Stimulated activated naive B cell treated with anti-CD40 and anti-IgM and Interleukin-4, amounts not matched to agents 10 μg/mL and 1 μg/mL and 100 μg/mL, for 72 hours (primary cell): ENCODE results near the gene CCDC85A.
A peak's percentile ranks its signal among the peaks of the same experiment; 100 is the strongest.

Experiments
- ATAC-seq, 2 donors: fragments of 150-1000 bp; cut with Tn5 transposase; replicated peaks; 2 replicates each; pipeline ENCODE4 v1.10.0; 2021; ENCODE audit warnings: moderate library complexity in 1 of 2
- DNase-seq: peaks from one replicate; pipeline ENCODE4 v3.0.0; 2021
- H3K27ac Mint-ChIP-seq: one replicate; pipeline ENCODE4 v1.8.0; 2022; ENCODE audit warnings: mild to moderate bottlenecking, mixed read lengths
- H3K27me3 Mint-ChIP-seq, 2 donors: one replicate each; pipeline ENCODE4 v1.8.0; 2022; ENCODE audit warnings: mixed read lengths in 2 of 2
- H3K36me3 Mint-ChIP-seq, 2 donors: one replicate each; pipeline ENCODE4 v1.8.0; 2022; ENCODE audit warnings: mixed read lengths in 2 of 2, mild to moderate bottlenecking in 1 of 2
- H3K4me1 Mint-ChIP-seq, 2 donors: one replicate each; pipeline ENCODE4 v1.8.0; 2022; ENCODE audit warnings: mixed read lengths in 2 of 2, mild to moderate bottlenecking in 1 of 2
- H3K4me3 Mint-ChIP-seq, 2 donors: one replicate each; pipeline ENCODE4 v1.8.0; 2022; ENCODE audit warnings: mild to moderate bottlenecking in 2 of 2, mixed read lengths in 2 of 2, moderate library complexity in 1 of 2
- H3K9me3 Mint-ChIP-seq, 2 donors: one replicate each; pipeline ENCODE4 v1.8.0; 2022; ENCODE audit warnings: mixed read lengths in 2 of 2, mild to moderate bottlenecking in 1 of 2

Gene CCDC85A

GRCh38 chr2:56361844-56362243 lies 178.1 kb downstream of the CCDC85A start:
- Mint-ChIP-seq H3K4me3 (no peak overlapping the region), H3K4me1 (no peaks in the 10 kb centered on the region), H3K9me3 (peaks cover 7 to 9% of the 10 kb centered on the region in 2 donors), H3K27ac (no peak overlapping the region), H3K27me3 (no peaks in the 10 kb centered on the region), H3K36me3 (no peaks in the 10 kb centered on the region)
- DNase-seq (no peak), ATAC-seq (peak in 1 of 2 donors; percentile 21)

- H3K27me3 Mint-ChIP-seq = no peaks in the 10 kb centered on the region
- ATAC-seq = no peak
- no peaks in the 10 kb centered on the region for H3K4me1 Mint-ChIP-seq
- peaks cover 7 to 9% of the 10 kb centered on the region in 2 donors for H3K9me3 Mint-ChIP-seq
- DNase-seq = no peak
- H3K36me3 Mint-ChIP-seq = no peaks in the 10 kb centered on the region
- H3K27ac Mint-ChIP-seq = no peak overlapping the region
- no peak overlapping the region for H3K4me3 Mint-ChIP-seq
Observed at GRCh38 chr2:56364902-56365301, 181.1 kb downstream of the CCDC85A start.

GRCh38 chr2:56369316-56369715 lies 185.5 kb downstream of the CCDC85A start:
- H3K27ac Mint-ChIP-seq = no peak overlapping the region
- H3K9me3 Mint-ChIP-seq = peaks cover 0 to 3% of the 10 kb centered on the region in 2 donors
- no peaks in the 10 kb centered on the region for H3K36me3 Mint-ChIP-seq
- H3K4me1 Mint-ChIP-seq = no peaks in the 10 kb centered on the region
- no peak for ATAC-seq
- DNase-seq = no peak
- no peak overlapping the region for H3K4me3 Mint-ChIP-seq
- H3K27me3 Mint-ChIP-seq = no peaks in the 10 kb centered on the region

GRCh38 chr2:56372071-56372656 lies 188.4 kb downstream of the CCDC85A start:
- no peaks in the 10 kb centered on the region for H3K36me3 Mint-ChIP-seq
- no peak overlapping the region for H3K4me3 Mint-ChIP-seq
- H3K9me3 Mint-ChIP-seq = peaks cover 0 to 3% of the 10 kb centered on the region in 2 donors
- no peaks in the 10 kb centered on the region for H3K4me1 Mint-ChIP-seq
- DNase-seq = no peak
- ATAC-seq = no peak
- no peak overlapping the region for H3K27ac Mint-ChIP-seq
- no peaks in the 10 kb centered on the region for H3K27me3 Mint-ChIP-seq

GRCh38 chr2:56375251-56375650 lies 191.5 kb downstream of the CCDC85A start:
- H3K36me3 Mint-ChIP-seq = no peaks in the 10 kb centered on the region

GRCh38 chr2:56376699-56377665 lies 193.2 kb downstream of the CCDC85A start:
- H3K27ac Mint-ChIP-seq = no peak overlapping the region
- H3K9me3 Mint-ChIP-seq = peaks cover 0 to 3% of the 10 kb centered on the region in 2 donors
- DNase-seq = no peak
- H3K4me1 Mint-ChIP-seq = no peaks in the 10 kb centered on the region
- ATAC-seq = no peak
- H3K27me3 Mint-ChIP-seq = no peaks in the 10 kb centered on the region
- H3K4me3 Mint-ChIP-seq = no peak overlapping the region
- no peaks in the 10 kb centered on the region for H3K36me3 Mint-ChIP-seq

More at GRCh38 chr2:56375251-56375650, 191.5 kb downstream of the CCDC85A start:
- peaks cover 0 to 3% of the 10 kb centered on the region in 2 donors for H3K9me3 Mint-ChIP-seq
- no peaks in the 10 kb centered on the region for H3K4me1 Mint-ChIP-seq
- no peak overlapping the region for H3K27ac Mint-ChIP-seq
- no peaks in the 10 kb centered on the region for H3K27me3 Mint-ChIP-seq
- no peak for DNase-seq
- no peak overlapping the region for H3K4me3 Mint-ChIP-seq
- ATAC-seq = no peak

GRCh38 chr2:56379066-56379465 lies 195.3 kb downstream of the CCDC85A start:
- H3K27me3 Mint-ChIP-seq = no peaks in the 10 kb centered on the region
- H3K9me3 Mint-ChIP-seq = no peaks in the 10 kb centered on the region
- H3K4me3 Mint-ChIP-seq = no peak overlapping the region
- DNase-seq = no peak
- no peak overlapping the region for H3K27ac Mint-ChIP-seq
- H3K4me1 Mint-ChIP-seq = no peaks in the 10 kb centered on the region
- no peaks in the 10 kb centered on the region for H3K36me3 Mint-ChIP-seq
- ATAC-seq = no peak

GRCh38 chr2:56380861-56381260 lies 197.1 kb downstream of the CCDC85A start:
- Mint-ChIP-seq H3K36me3 (no peaks in the 10 kb centered on the region), H3K4me1 (no peaks in the 10 kb centered on the region), H3K9me3 (no peaks in the 10 kb centered on the region), H3K27ac (no peak overlapping the region), H3K27me3 (no peaks in the 10 kb centered on the region), H3K4me3 (no peak overlapping the region)
- no peak for ATAC-seq
- no peak for DNase-seq

- Mint-ChIP-seq H3K9me3 (no peaks in the 10 kb centered on the region), H3K27ac (no peak overlapping the region), H3K4me1 (no peaks in the 10 kb centered on the region), H3K4me3 (no peak overlapping the region), H3K27me3 (no peaks in the 10 kb centered on the region), H3K36me3 (no peaks in the 10 kb centered on the region)
- no peak for DNase-seq
- no peak for ATAC-seq
Observed at GRCh38 chr2:56382466-56382865, 198.7 kb downstream of the CCDC85A start.

GRCh38 chr2:56386657-56387056 lies 202.9 kb downstream of the CCDC85A start:
- no peaks in the 10 kb centered on the region for H3K27me3 Mint-ChIP-seq
- no peak for ATAC-seq
- H3K36me3 Mint-ChIP-seq = no peaks in the 10 kb centered on the region

GRCh38 chr2:56390644-56391043 lies 206.9 kb downstream of the CCDC85A start:
- no peak overlapping the region for H3K4me3 Mint-ChIP-seq
- DNase-seq = no peak
- no peaks in the 10 kb centered on the region for H3K36me3 Mint-ChIP-seq
- no peaks in the 10 kb centered on the region for H3K27me3 Mint-ChIP-seq
- peaks cover 0 to 5% of the 10 kb centered on the region in 2 donors for H3K9me3 Mint-ChIP-seq
- no peak for ATAC-seq
- H3K4me1 Mint-ChIP-seq = no peaks in the 10 kb centered on the region
- no peak overlapping the region for H3K27ac Mint-ChIP-seq

More at GRCh38 chr2:56386657-56387056, 202.9 kb downstream of the CCDC85A start:
- DNase-seq = no peak
- H3K4me3 Mint-ChIP-seq = no peak overlapping the region
- H3K4me1 Mint-ChIP-seq = no peaks in the 10 kb centered on the region
- H3K9me3 Mint-ChIP-seq = peaks cover 0 to 2% of the 10 kb centered on the region in 2 donors
- H3K27ac Mint-ChIP-seq = no peak overlapping the region

- no peaks in the 10 kb centered on the region for H3K27me3 Mint-ChIP-seq
- ATAC-seq (no peak), DNase-seq (no peak)
- no peaks in the 10 kb centered on the region for H3K36me3 Mint-ChIP-seq
- no peak overlapping the region for H3K27ac Mint-ChIP-seq
- peaks cover 3 to 5% of the 10 kb centered on the region in 2 donors for H3K9me3 Mint-ChIP-seq
- H3K4me1 Mint-ChIP-seq = no peaks in the 10 kb centered on the region
- H3K4me3 Mint-ChIP-seq = no peak overlapping the region
Observed at GRCh38 chr2:56410140-56410539, 226.3 kb downstream of the CCDC85A start.

- Mint-ChIP-seq H3K4me3 (no peak overlapping the region), H3K27me3 (no peaks in the 10 kb centered on the region), H3K27ac (no peak overlapping the region), H3K9me3 (peaks cover 4 to 10% of the 10 kb centered on the region in 2 donors), H3K4me1 (no peaks in the 10 kb centered on the region), H3K36me3 (no peaks in the 10 kb centered on the region)
- no peak for DNase-seq
- ATAC-seq = no peak
Observed at GRCh38 chr2:56416500-56417176, 232.8 kb downstream of the CCDC85A start.
